GM21367 (cell line): ENCODE results near the gene EXOC1.
"Not testable (repeated sequence)": the region's sequence is repeated elsewhere in the genome, so short reads cannot be mapped to it uniquely, and the experiment has no call there.

Source experiments
- ATAC-seq: cut with Tn5 transposase; IDR thresholded peaks from one replicate; pipeline ENCODE4 v1.9.1; 2021; ENCODE audit not compliant: unreplicated experiment

Gene EXOC1

GRCh38 chr4:55853484-55854046 lies at the start of gene EXOC1:
Gene EXOC1, plus strand, starts transcription at chr4:55853648. Its CDS starts 4,676 bp downstream, at chr4:55858324.
- peak; percentile 96 for ATAC-seq

GRCh38 chr4:55807556-55807955 lies 45.9 kb upstream of the EXOC1 start:
- no peak for ATAC-seq

- no peak for ATAC-seq
Measured at GRCh38 chr4:55808186-55808585, 45.3 kb upstream of the EXOC1 start.

- ATAC-seq: no peak
Measured at GRCh38 chr4:55808632-55809031, 44.8 kb upstream of the EXOC1 start.

GRCh38 chr4:55817691-55818090 lies 35.8 kb upstream of the EXOC1 start:
- no peak for ATAC-seq

- no peak for ATAC-seq
Measured at GRCh38 chr4:55819634-55820033, 33.8 kb upstream of the EXOC1 start, which contains the start of gene EXOC1L. Gene EXOC1L, plus strand, starts transcription at chr4:55819790. Its CDS starts 237 bp downstream, at chr4:55820027.

GRCh38 chr4:55820279-55820678 lies 33.2 kb upstream of the EXOC1 start:
- ATAC-seq: no peak

GRCh38 chr4:55822329-55822728 lies 31.1 kb upstream of the EXOC1 start:
- no peak for ATAC-seq

- ATAC-seq: no peak
Measured at GRCh38 chr4:55824865-55825264, 28.6 kb upstream of the EXOC1 start.

GRCh38 chr4:55826986-55827385 lies 26.5 kb upstream of the EXOC1 start:
- ATAC-seq: no peak

GRCh38 chr4:55827582-55827981 lies 25.9 kb upstream of the EXOC1 start:
- ATAC-seq: no peak

GRCh38 chr4:55830048-55830447 lies 23.4 kb upstream of the EXOC1 start:
- no peak for ATAC-seq

- ATAC-seq: no peak
Measured at GRCh38 chr4:55830716-55831115, 22.7 kb upstream of the EXOC1 start.

GRCh38 chr4:55834086-55834795 lies 19.2 kb upstream of the EXOC1 start:
- no peak for ATAC-seq

- no peak for ATAC-seq
Measured at GRCh38 chr4:55837903-55838302, 15.5 kb upstream of the EXOC1 start.

- ATAC-seq: no peak
Measured at GRCh38 chr4:55838356-55838755, 15.1 kb upstream of the EXOC1 start.

GRCh38 chr4:55838952-55839351 lies 14.5 kb upstream of the EXOC1 start:
- ATAC-seq: no peak

GRCh38 chr4:55840956-55841355 lies 12.5 kb upstream of the EXOC1 start:
- no peak for ATAC-seq

- ATAC-seq: not testable (repeated sequence)
Measured at GRCh38 chr4:55841373-55842239, 11.8 kb upstream of the EXOC1 start.

- ATAC-seq: not testable (repeated sequence)
Measured at GRCh38 chr4:55842312-55842711, 11.1 kb upstream of the EXOC1 start.

- ATAC-seq: no peak
Measured at GRCh38 chr4:55849724-55850123, 3.7 kb upstream of the EXOC1 start.

GRCh38 chr4:55851885-55852284 lies 1.6 kb upstream of the EXOC1 start:
- no peak for ATAC-seq
